Right atrium auricular region (tissue), 2 donors: ENCODE results near the gene VEZT. TPM values are rescaled to one million over a fixed set of nuclear protein-coding genes. Genes with fewer than 3 reads are reported as not detected.

Source experiments
- DNase-seq: peaks from one replicate; pipeline ENCODE4 v3.0.0-alpha.2; 2019; ENCODE audit warnings: low spot score
- H3K27ac ChIP-seq, 2 donors: fragments of 200-600 bp; sonication (generic); 1 replicate in 1 of 2; 2 replicates in 1 of 2; pipeline ENCODE4 v1.5.1; 2016 to 2019
- H3K27me3 ChIP-seq, 2 donors: fragments of 200-600 bp; sonication (generic); one replicate each; pipeline versions ENCODE4 v1.5.1 to v1.6.0; 2017 to 2019
- H3K36me3 ChIP-seq: fragments of 200-600 bp; sonication (generic); one replicate; pipeline ENCODE4 v1.5.1; 2016
- H3K4me1 ChIP-seq, 2 donors: fragments of 200-600 bp; sonication (generic); one replicate each; pipeline versions ENCODE4 v1.5.1 to v1.6.0; 2017 to 2019
- H3K4me3 ChIP-seq, 2 donors: fragments of 200-600 bp; sonication (generic); 1 replicate in 1 of 2; 2 replicates in 1 of 2; pipeline ENCODE4 v1.5.1; 2017 to 2019; ENCODE audit warnings: mild to moderate bottlenecking in 1 of 2, moderate library complexity in 1 of 2
- H3K9me3 ChIP-seq, 2 donors: fragments of 200-600 bp; sonication (generic); one replicate each; pipeline ENCODE4 v1.5.1; 2019
- CTCF ChIP-seq, 2 donors: fragments of 200-600 bp; sonication (generic); IDR thresholded peaks; one replicate each; pipeline ENCODE4 v1.5.1; 2019; ENCODE audit warnings: antibody characterized with exemption in 2 of 2
- microRNA counts, 2 donors: library from miRNA; unstranded; fragments of <30 nt; microRNA quantifications; one replicate each; lab custom pipeline; 2016 to 2017
- microRNA-seq, 2 donors: library from miRNA; unstranded; fragments of <30 nt; microRNA quantifications; one replicate each; pipeline ENCODE4, GENCODE V29; 2016 to 2017; ENCODE audit warnings: borderline number of aligned reads in 2 of 2, borderline replicate concordance in 1 of 2
- total RNA-seq, 2 donors: library from RNA; depleted of rRNA; stranded (reverse); fragments of >200 nt; gene quantifications; one replicate each; pipeline ENCODE4 v1.1.0, GENCODE V29; 2016

VEZT gene
- total RNA-seq, 2 donors from 2014 or later, result 66.6 to 69.8 TPM

DNA sequence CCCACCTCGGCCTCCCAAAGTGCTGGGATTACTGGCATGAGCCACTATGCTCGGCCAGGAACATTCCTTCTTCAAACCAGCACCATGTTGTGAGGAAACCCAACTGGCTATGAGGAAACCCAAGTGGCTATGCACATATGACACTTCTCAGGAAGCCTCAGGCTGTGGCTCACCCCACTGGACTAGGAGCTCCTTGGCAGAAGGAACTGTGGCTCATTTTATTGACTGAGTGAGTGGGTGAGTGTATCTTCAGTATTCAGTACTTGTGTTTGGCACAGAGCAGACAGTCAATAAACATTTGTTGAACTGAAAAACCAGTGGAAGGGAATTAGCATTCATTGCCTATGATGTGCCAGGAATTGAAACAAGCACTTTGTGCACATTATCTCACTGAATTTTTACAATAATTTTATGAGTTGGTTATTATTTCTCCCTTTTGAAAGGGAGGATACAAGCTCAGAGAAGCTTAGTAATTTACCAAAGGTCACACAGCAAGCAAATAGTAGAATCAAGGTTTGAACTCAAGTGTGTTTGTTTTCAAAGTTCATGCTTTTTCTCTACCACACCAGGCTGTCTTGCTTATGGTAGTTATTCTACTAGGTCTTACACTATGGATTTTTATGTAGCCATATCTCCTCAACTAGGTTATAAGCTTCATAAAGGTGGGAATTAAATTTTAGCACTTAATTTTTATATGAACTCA is 121.6 kb downstream of the VEZT start:
- Histone ChIP-seq H3K27ac (no peak overlapping the region), H3K4me3 (no peak overlapping the region), H3K4me1 (no peaks in the 10 kb centered on the region), H3K9me3 (no peaks in the 10 kb centered on the region), H3K36me3 (no peaks in the 10 kb centered on the region), H3K27me3 (no peaks in the 10 kb centered on the region)
- DNase-seq, result no peak
- TF ChIP-seq CTCF (IDR thresholded peaks at IDR 0.05), result no peak

- no peak overlapping the region for H3K27ac ChIP-seq
- no peak for DNase-seq
- no peaks in the 10 kb centered on the region for H3K9me3 ChIP-seq
- H3K4me3 ChIP-seq, result no peak overlapping the region
- TF ChIP-seq CTCF (IDR thresholded peaks at IDR 0.05), result no peak
- no peaks in the 10 kb centered on the region for H3K36me3 ChIP-seq
- H3K4me1 ChIP-seq, result no peaks in the 10 kb centered on the region
- H3K27me3 ChIP-seq, result no peaks in the 10 kb centered on the region
These were observed 124.4 kb downstream of the VEZT start for GRCh38 chr12:95342008-95342407.

GRCh38 chr12:95343461-95344230 is 126.0 kb downstream of the VEZT start:
- H3K27ac ChIP-seq, result no peak overlapping the region
- TF ChIP-seq CTCF (IDR thresholded peaks at IDR 0.05), result no peak
- no peaks in the 10 kb centered on the region for H3K36me3 ChIP-seq
- no peaks in the 10 kb centered on the region for H3K9me3 ChIP-seq
- H3K27me3 ChIP-seq, result no peaks in the 10 kb centered on the region
- no peak for DNase-seq
- no peaks in the 10 kb centered on the region for H3K4me1 ChIP-seq
- no peak overlapping the region for H3K4me3 ChIP-seq

- DNase-seq, result no peak
- Histone ChIP-seq H3K27ac (no peak overlapping the region), H3K4me1 (no peaks in the 10 kb centered on the region), H3K27me3 (no peaks in the 10 kb centered on the region), H3K9me3 (no peaks in the 10 kb centered on the region), H3K36me3 (no peaks in the 10 kb centered on the region), H3K4me3 (no peak overlapping the region)
- TF ChIP-seq CTCF (IDR thresholded peaks at IDR 0.05), result no peak
These were observed 131.7 kb downstream of the VEZT start for GRCh38 chr12:95349291-95349690.

- peak in 1 of 2 donors; percentile 23 for TF ChIP-seq CTCF (IDR thresholded peaks at IDR 0.05)
- DNase-seq, result no peak
- H3K27me3 ChIP-seq, result no peaks in the 10 kb centered on the region
These were observed 134.1 kb downstream of the VEZT start for GRCh38 chr12:95351748-95352147.

More at GRCh38 chr12:95351748-95352147, 134.1 kb downstream of the VEZT start:
- Histone ChIP-seq H3K4me3 (no peak overlapping the region), H3K36me3 (no peaks in the 10 kb centered on the region), H3K27ac (no peak overlapping the region), H3K4me1 (no peaks in the 10 kb centered on the region), H3K9me3 (no peaks in the 10 kb centered on the region)

MicroRNA genes within 50 kb of the gene (microRNA counts, 767-probe panel; counts per million panel counts)
- microRNA hsa-miR-331-3p (lab: Ali Mortazavi, UCI), result 2,325 to 4,652 counts per million in 2 donors
- 0 to 697 counts per million in 2 donors for microRNA hsa-miR-331-5p (lab: Ali Mortazavi, UCI)

Small RNA genes within 50 kb of the gene (microRNA-seq; reads per million reads assigned to microRNA genes)
- 88.4 to 109 reads per million in 2 donors for gene MIR331
- 0 reads per million in 2 donors for gene MIR3685

Other genes with a start within 250 kb of the VEZT start
- 100 to 1,000 TPM; 378 to 472 TPM for gene NDUFA12, start 214.1 kb upstream of the VEZT start, total RNA-seq
- 10 to 100 TPM; 26.4 to 34.6 TPM for gene NR2C1, start 144.2 kb upstream of the VEZT start, total RNA-seq
- 10 to 100 TPM; 15.8 to 16.9 TPM for gene FGD6, start 340 bp upstream of the VEZT start, total RNA-seq